ENCODE measurements around the gene MAPK14. TPM values are rescaled to one million over a fixed set of nuclear protein-coding genes. Genes with fewer than 3 reads are reported as not detected.

The MAPK14 gene
- total RNA-seq, 1 experiment from 2014 or later = 56.8 TPM

- BruUV-seq (replicated peaks) = no TSS peak
- H3F3A ChIP-seq (ENCODE audit: low read length, unreplicated experiment) = no peaks in the 10 kb centered on the region
- H3K4me2 ChIP-seq (ENCODE audit: low read length) = no peak overlapping the region
- TF ChIP-seq CTCF (conservative IDR thresholded peaks at IDR 0.05; ENCODE audit: low read depth, low read length) (no peak), EZH2phosphoT487 (IDR thresholded peaks at IDR 0.05; ENCODE audit: borderline replicate concordance, low read length) (no peak), EZH2 (IDR thresholded peaks at IDR 0.05; ENCODE audit: low read length, unreplicated experiment) (no peak)
- no peaks in the 10 kb centered on the region for H3K27me3 ChIP-seq (ENCODE audit: low read length)
- H3K4me1 ChIP-seq (ENCODE audit: insufficient read depth, low read length) = peaks cover 14% of the 10 kb centered on the region; the same call in 1 of the 2 replicates
- ATAC-seq = no peak
- intact Hi-C loops (cut with micrococcal nuclease) = no loop called here
- DNase-seq = no peak
- ChIA-PET POLR2A (ENCODE audit: unreplicated experiment) (no interaction called here), CTCF (no interaction called here)
- H3K4me3 ChIP-seq (ENCODE audit: low read length) = no peak overlapping the region
- peaks cover 84% of the 10 kb centered on the region for H3K79me2 ChIP-seq (ENCODE audit: low read length)
- H3K9ac ChIP-seq (ENCODE audit: low read length) = no peak overlapping the region
- no peaks in the 10 kb centered on the region for H3K9me3 ChIP-seq (ENCODE audit: low read length)
- H3K9me2 ChIP-seq (replicated peaks; ENCODE audit: low read length) = no peaks in the 10 kb centered on the region
- H3K36me3 ChIP-seq (ENCODE audit: low read depth, low read length) = peaks cover 19% of the 10 kb centered on the region
- H3K27ac ChIP-seq (ENCODE audit: low read length) = no peak overlapping the region
- H4K20me1 ChIP-seq (ENCODE audit: low read length) = peaks cover 13% of the 10 kb centered on the region; the same call in 1 of the 2 replicates
- no peak overlapping the region for H2AFZ ChIP-seq (ENCODE audit: low read length)
Measured at GRCh38 chr6:36054415-36054814, 26.8 kb downstream of the MAPK14 start.

GRCh38 chr6:36054956-36055355 is 27.3 kb downstream of the MAPK14 start:
- no peak overlapping the region for H3K4me2 ChIP-seq (ENCODE audit: low read length)
- H3K4me3 ChIP-seq (ENCODE audit: low read length) = no peak overlapping the region
- no peak overlapping the region for H3K27ac ChIP-seq (ENCODE audit: low read length)
- no peak for TF ChIP-seq EZH2phosphoT487 (IDR thresholded peaks at IDR 0.05; ENCODE audit: borderline replicate concordance, low read length)
- no peak for TF ChIP-seq EZH2 (IDR thresholded peaks at IDR 0.05; ENCODE audit: low read length, unreplicated experiment)
- TF ChIP-seq CTCF (conservative IDR thresholded peaks at IDR 0.05; ENCODE audit: low read depth, low read length) = no peak
- H4K20me1 ChIP-seq (ENCODE audit: low read length) = peaks cover 13% of the 10 kb centered on the region; the same call in 1 of the 2 replicates
- H3K36me3 ChIP-seq (ENCODE audit: low read depth, low read length) = peaks cover 24% of the 10 kb centered on the region
- intact Hi-C loops (cut with micrococcal nuclease) = no loop called here
- peaks cover 78% of the 10 kb centered on the region for H3K79me2 ChIP-seq (ENCODE audit: low read length)
- H3K4me1 ChIP-seq (ENCODE audit: insufficient read depth, low read length) = peaks cover 9% of the 10 kb centered on the region; the same call in 1 of the 2 replicates
- ChIA-PET POLR2A (ENCODE audit: unreplicated experiment) (no interaction called here), CTCF (no interaction called here)
- DNase-seq (no peak), ATAC-seq (no peak)
- no peak overlapping the region for H2AFZ ChIP-seq (ENCODE audit: low read length)
- H3K9me2 ChIP-seq (replicated peaks; ENCODE audit: low read length) = no peaks in the 10 kb centered on the region
- no peak overlapping the region for H3K9ac ChIP-seq (ENCODE audit: low read length)
- H3K27me3 ChIP-seq (ENCODE audit: low read length) = no peaks in the 10 kb centered on the region
- BruUV-seq (replicated peaks) = no TSS peak
- no peaks in the 10 kb centered on the region for H3F3A ChIP-seq (ENCODE audit: low read length, unreplicated experiment)
- no peaks in the 10 kb centered on the region for H3K9me3 ChIP-seq (ENCODE audit: low read length)

GRCh38 chr6:36056178-36056577 is 28.6 kb downstream of the MAPK14 start:
- Histone ChIP-seq H3K36me3 (ENCODE audit: low read depth, low read length) (peaks cover 24% of the 10 kb centered on the region), H3K9ac (ENCODE audit: low read length) (no peak overlapping the region), H3K4me3 (ENCODE audit: low read length) (no peak overlapping the region), H3K9me2 (replicated peaks; ENCODE audit: low read length) (no peaks in the 10 kb centered on the region), H3K9me3 (ENCODE audit: low read length) (no peaks in the 10 kb centered on the region), H3K79me2 (ENCODE audit: low read length) (peaks cover 66% of the 10 kb centered on the region), H4K20me1 (ENCODE audit: low read length) (0 out of 2 replicates have a peak, but pooled peaks cover 3% of the 10 kb centered on the region), H3K4me2 (ENCODE audit: low read length) (no peak overlapping the region), H3F3A (ENCODE audit: low read length, unreplicated experiment) (no peaks in the 10 kb centered on the region), H2AFZ (ENCODE audit: low read length) (no peak overlapping the region), H3K4me1 (ENCODE audit: insufficient read depth, low read length) (0 out of 2 replicates have a peak, but pooled peaks cover 3% of the 10 kb centered on the region), H3K27ac (ENCODE audit: low read length) (no peak overlapping the region), H3K27me3 (ENCODE audit: low read length) (no peaks in the 10 kb centered on the region)
- no peak for DNase-seq
- intact Hi-C loops (cut with micrococcal nuclease) = no loop called here
- no TSS peak for BruUV-seq (replicated peaks)
- ChIA-PET POLR2A (ENCODE audit: unreplicated experiment) (no interaction called here), CTCF (no interaction called here)
- no peak for TF ChIP-seq CTCF (conservative IDR thresholded peaks at IDR 0.05; ENCODE audit: low read depth, low read length)
- no peak for TF ChIP-seq EZH2phosphoT487 (IDR thresholded peaks at IDR 0.05; ENCODE audit: borderline replicate concordance, low read length)
- no peak for TF ChIP-seq EZH2 (IDR thresholded peaks at IDR 0.05; ENCODE audit: low read length, unreplicated experiment)
- ATAC-seq = no peak

All from PC-3 (cell line).